NCI-H345 (cell line): Measurements from ENCODE around the gene STPG3.

ENCODE experiments used
- DNase-seq: peaks from one replicate; lab custom pipeline; 2025; lab: John Stamatoyannopoulos, UW

Gene STPG3

DNA sequence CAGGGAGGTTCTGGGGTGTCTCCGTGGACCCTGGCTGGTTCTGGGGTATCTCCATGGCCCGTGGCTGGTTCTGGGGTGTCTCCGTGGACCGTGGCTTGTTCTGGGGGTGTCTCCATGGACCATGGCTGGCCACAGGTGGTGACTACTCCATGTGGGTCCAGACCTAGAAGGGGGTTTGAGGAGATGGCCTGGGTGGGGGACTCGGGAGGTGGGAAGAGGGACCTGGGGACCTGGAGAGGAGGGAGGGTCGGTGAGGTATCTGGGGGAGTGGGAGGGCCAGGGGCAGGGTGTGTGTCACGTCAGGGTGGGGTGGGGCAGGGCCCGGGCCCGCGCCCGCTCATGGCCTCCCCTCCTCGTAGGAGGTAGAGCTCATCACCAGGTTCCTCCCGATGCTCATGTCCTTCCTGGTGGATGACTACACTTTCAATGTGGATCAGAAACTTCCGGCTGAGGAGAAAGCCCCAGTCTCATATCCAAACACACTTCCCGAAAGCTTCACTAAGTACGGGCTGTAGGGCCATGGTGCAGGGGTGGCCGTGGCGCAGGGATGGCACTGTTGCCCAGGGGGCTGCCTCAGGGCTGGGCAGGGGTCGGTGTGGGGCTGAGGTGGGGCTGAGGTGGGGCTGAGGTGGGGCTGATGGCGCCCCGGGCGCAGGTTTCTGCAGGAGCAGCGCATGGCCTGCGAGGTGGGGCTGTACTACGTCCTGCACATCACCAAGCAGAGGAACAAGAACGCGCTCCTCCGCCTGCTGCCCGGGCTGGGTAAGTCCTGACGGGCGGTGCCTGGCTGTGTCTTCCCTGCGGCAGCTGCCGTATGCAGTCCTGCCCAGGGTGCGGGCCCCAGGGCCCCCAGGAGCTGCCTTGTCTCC lies 15.7 kb downstream of the STPG3 start:
- DNase-seq = no peak

DNA sequence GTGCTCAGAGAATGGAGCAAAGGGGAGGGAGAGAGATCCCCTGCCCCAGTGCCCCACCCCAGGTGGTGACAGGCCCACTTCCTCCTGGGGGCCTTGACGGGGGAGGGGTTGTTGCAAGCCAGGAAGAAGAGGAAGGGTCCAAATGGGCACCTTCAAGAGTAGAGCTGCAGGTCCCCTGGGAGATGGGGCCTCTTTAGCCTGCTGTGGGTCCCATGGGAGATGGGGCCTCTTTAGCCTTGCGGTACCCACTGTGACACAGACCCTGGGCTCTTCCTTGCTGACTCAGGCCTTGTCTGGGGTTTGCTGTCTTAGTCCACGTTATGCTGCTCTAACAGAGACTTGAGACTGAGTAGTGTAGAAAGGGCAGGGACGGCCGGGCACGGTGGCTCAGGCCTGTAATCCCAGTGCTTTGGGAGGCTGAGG lies 16.9 kb downstream of the STPG3 start:
- no peak for DNase-seq

DNA sequence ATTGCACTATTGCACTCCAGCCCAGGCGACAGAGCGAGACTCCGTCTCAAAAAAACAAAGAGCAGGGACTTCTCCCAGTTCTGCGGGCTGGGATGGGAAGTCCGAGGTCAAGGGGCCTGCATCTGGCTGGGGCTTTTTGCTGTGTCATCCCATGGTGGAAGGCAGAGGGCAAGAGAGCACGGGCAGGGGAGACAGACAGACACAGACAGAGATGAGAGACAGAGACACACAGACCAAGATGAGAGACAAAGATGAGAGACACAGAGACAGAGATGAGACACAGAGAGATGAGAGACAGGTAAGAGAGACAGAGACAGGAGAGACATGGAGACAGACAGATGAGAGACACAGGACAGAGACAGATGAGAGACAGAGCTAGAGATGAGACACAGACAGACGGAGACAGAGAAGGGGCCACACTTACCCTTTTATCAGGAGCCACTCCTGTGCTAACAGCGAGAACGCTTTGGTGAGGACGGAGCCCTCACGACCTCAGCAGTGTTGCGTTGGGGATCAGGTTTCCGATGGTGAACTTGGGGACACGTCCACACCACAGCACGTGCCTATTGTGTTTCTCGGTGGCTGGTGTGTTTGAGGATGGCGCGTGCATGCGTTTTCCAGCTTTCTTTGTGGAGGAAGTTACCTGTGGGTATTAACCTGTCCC lies 17.6 kb downstream of the STPG3 start:
- DNase-seq = no peak

DNA sequence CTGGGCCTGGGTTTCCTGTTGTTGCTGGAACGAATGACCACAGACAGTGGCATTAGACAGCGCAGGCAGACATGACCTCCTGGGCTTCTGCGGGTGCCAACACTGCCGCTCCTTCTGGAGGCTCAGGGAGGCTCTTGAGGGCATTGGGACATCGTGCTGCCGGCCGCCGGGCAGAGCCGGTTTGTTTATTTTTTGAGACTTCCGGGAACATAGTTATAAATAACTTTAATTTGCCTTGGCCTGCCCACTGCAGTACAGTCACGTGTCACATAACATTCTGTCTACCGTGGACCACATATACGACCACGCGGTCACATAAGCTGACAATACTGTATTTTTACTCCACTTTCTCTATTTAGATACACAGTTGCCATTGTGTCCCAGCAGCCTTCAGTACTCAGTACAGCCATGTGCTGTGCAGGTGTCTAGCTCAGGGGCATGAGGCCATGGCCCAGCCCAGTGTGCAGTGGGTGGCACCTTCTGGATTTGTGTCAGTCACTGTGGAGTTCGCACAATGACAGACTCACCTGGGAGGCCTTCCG lies 18.2 kb downstream of the STPG3 start:
- no peak for DNase-seq

DNA sequence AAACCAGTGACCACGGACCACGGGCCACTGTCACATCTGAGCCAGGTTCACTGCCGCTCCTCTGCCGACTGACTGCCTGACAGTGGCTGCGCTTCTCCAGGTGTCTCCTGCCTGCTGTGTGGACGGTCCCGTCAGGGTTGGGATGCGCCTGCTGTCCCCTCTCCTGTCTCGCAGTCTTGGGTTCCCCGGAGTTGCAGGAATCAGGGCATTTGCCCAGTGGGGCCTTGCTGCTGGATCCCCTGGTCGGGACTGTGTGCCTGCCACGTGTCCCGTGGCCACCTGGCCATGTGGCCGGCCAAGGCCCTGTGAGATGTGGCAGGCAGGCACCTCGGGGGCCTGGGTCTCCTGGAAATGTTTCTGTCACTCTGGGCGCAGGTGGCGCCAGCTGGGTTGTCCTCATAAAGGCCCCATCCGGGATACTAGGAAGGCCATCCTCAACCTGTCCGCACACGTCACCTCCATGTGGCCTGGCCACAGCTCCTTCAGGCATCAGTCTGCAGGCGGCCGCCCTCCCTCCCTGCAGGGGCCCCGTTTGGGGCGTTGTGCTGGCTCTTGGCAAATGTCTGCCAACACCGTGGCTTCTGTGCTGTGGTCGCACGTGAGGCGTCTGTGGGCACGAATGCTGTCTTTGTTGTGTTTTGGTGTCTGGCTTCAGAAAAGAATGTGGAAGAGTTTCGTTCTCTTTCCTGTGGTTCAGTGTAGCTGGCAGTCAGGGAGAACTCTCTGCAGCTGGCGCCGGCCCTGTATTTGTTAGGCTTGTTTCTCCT lies 20.0 kb downstream of the STPG3 start:
- DNase-seq = no peak

DNA sequence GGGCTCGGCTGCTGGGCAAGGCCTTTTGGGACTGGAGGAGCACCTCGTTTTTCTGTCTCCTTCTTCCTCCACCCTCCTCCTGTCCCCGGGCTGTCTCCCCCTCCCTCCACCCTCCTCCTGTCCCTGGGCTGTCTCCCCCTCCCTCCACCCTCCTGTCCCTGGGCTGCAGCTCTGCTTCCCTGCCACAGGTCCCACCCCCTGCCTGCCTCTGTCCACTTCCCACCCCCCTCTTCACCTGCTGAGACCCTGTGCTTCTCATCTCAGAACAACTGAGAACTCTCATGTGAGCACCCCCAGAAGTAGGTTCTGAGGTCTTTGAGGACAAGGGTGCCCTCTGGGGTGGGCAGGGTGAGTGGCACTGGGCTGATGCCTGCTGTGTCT lies 20.6 kb downstream of the STPG3 start:
- no peak for DNase-seq

DNA sequence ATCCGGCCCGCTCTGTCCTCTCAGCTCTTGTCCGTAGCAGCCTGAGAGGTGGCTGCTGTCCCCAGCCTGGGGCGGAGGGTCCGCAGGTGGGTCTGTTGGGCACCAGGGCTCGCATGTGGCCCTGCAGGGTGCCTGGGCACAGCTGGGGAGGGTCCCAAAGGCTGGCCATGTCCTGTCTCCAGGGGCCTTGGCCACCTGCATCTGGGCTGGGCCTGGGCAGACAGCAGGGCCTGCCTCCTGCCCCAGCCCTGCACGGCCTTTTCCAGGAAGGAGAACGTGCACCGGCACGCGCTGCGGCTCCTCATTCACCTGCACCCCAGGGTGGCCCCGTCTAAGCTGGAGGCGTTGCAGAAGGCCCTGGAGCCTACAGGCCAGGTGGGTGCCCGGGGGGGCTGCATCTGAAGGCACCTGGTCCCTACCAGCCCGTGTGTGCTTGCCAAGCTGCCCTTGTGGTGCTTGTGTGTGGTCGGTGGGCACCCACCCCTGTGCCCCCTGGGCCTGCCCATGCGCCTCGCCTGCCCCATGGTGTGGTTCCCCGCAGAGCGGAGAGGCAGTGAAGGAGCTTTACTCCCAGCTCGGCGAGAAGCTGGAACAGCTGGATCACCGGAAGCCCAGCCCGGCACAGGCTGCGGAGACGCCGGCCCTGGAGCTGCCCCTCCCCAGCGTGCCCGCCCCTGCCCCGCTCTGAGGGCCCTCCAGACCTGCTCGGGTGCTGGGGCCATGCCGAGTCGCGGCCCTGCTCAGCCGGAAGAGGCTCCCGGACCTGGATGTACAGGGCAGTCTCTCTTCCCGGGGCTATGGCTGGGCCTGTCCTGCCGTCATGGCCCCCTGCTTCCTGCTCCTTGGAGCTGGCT lies 21.4 kb downstream of the STPG3 start:
- DNase-seq = peak; percentile 56

DNA sequence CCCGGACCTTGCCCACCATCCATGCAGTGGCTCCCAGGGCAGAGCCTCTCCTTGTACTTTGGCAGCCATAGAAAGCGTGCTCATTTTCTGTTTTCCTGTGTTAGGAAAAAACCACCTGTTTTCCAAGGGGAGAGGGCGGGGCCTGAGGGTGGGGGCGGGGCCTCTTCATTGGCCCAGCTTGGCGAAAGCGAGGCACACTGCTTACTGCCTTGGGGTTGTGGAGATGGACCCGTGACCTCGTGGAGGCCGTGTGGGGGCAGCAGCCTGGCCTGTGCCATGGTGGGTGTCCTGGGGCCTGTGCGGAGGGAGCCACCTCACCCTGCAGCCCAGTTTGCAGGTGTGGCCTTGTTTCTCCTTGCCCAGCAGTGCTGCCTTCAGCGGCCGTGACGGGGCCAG lies 22.0 kb downstream of the STPG3 start:
- DNase-seq = no peak

DNA sequence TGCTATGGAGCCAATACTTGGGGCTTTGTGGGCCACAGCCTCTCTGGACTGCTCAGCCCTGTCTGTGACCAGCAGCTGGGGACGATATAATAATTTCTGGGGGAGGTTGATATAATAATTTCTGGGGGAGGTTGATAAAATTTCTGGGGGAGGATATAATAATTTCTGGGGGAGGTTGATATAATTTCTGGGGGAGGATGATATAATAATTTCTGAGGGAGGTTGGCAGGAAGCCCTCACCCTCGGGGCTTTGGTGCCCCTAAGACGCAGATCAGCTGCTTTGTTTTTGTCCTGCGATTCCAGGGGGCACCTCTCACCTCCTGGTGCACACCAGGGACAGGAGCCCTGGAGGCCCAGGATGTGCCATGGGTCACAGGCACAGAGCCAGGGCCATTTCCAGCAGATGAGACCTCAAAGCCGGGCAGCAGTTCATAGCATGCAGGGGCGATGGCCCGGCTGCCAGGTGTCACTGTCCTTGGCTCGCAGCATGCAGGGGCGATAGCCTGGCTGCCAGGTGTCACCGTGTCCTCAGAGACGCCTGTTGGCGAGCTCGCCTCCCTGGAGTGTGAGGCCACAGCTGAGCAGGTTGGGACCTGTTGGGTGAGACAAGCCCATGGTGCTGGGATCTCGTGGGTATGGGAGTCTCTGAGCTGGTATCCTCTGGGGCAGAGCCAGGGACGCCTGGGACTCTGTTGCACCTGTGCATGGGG lies 22.7 kb downstream of the STPG3 start:
- DNase-seq = peak; percentile 45

DNA sequence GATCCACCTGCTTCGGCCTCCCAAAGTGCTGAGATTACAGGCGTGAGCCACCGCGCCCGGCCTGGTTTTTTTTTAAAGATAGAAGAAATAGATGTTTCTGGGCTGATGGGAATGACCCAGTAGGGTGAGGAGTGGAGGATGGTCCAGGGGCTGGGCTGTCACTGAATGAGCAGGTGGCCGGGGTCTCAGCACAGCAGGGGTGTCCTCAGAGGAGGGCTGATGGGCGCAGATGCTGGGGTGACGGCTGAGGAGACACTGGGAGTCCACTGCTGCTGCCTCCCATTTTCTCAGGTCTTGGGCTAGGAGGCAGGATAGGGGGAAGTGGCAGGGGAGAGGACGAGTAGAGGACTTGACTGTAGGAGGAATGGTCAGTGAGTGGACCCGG lies 24.1 kb downstream of the STPG3 start:
- no peak for DNase-seq

DNA sequence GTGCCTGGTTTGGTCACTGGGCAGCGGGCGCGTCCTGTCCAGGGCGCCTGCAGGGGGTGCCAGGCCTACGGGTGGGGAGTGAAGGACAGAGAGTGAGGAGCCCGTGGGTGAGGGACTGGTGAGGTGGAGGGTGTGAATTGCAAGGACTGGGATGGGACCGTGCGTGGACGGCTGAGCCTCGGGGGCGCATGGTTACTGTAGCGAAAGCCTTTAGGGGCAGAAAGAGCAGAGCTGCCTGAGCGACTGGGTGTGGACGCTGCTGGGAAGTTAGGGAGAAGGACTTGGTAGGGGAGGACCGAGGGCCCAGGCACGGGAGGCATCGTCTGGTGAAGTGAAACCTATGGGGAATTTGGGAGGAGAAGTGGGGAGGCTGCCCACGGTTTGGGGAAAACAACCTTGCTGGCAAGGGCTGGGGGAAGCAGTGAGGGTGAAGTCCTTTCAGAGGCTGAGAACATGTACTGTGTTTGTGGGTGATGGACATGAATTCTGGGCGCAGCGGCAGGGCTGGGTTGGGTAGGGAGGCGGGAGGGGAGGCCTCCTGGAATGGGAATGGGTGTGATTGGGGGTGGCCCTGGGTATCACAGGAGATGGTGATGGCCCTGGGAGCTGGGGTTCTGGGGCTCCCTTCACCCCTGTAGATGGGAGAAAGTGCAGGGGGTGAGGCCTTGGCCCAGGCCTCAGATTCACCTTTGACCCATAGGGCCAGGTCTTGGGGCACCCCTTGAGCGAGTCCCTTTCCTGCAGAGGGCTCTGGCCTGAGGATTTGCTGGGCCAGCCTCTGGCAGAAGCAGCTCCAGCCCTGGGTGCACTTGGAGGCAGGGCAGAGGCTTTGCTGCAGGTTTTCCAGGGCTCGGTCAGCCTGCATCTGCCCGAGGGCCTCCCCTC lies 24.7 kb downstream of the STPG3 start:
- DNase-seq = no peak

DNA sequence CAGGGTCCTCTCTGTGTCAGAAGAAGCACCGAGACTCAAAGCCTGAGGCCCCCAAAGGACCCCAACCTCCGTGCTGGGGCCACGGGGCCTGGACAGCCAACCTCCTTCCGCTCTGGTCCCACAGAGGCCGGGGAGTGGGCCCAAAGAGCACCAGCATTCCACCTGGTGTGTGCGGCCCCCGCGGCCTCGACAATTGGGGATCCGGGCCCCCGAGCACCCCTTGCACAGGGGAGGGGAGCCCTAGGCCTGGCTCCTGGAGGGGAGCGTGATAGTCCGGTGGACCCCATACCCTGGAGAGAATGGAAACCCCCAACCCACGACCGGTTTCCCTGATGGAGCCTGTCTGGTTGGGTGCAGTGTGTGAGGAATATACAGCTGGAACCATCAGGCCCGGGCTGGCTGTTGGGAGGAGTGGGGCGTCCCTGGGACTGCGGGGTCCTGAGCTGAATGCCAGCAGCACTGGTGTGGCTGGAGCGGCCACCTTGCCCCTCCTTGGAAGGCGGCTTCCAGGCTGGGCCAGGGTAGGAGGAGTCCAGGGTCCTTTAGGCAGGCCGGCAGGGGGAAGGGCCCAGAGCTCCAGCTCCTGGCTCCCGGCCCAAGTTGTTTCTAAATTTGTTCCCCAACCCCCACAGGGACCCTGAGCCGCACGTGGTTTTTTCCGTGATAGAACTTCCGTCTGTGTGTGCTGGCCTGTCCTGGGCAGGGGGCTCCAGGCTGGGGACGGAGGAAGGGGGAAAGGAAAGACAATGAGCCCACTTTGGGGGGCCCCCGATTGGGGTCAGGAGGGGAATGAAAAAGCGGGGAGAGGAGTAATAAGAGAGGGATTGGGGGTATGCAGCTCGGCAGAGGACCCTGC lies 25.6 kb downstream of the STPG3 start:
- no peak for DNase-seq

DNA sequence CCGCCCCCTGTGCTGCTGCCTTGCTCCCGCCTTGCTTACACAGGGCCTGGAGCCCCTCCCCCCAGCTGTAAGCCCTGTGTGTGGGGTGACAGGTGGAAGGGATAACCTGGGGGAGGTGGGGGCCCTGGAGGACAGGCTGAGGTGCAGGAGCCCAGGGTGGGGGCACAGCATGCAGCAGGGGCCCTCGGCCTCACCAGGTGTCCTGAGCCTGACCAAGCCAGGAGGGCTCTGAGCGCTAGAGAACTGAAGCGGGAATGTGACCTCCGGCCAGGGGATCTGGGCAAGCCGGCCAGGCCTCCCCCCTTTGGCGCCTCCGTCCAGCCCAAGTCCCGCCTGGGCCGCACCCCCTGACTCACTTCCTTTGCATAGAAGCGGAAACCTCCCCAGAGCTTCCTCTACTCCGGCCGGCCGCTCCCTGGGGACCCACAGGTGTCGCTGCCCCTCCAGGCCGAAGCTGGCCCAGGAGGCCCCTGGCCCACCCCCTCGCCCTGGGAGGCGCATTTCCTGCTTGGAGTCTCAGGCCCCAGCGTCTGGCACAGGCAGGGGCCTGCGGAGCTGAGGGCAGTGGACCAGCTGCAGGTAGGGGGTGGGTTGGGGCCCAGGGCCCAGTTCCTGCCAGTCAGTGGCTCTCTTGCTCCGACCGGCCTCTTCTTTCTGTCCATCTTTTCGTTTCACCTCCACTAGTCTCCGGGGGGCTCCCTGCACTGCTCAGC lies 26.4 kb downstream of the STPG3 start, which contains the start of gene TOR4A:
TOR4A (plus strand) TSS at position 398 of the 713 bp plus-strand sequence. CDS start 964 bp downstream, outside the sequence.
- DNase-seq = no peak

DNA sequence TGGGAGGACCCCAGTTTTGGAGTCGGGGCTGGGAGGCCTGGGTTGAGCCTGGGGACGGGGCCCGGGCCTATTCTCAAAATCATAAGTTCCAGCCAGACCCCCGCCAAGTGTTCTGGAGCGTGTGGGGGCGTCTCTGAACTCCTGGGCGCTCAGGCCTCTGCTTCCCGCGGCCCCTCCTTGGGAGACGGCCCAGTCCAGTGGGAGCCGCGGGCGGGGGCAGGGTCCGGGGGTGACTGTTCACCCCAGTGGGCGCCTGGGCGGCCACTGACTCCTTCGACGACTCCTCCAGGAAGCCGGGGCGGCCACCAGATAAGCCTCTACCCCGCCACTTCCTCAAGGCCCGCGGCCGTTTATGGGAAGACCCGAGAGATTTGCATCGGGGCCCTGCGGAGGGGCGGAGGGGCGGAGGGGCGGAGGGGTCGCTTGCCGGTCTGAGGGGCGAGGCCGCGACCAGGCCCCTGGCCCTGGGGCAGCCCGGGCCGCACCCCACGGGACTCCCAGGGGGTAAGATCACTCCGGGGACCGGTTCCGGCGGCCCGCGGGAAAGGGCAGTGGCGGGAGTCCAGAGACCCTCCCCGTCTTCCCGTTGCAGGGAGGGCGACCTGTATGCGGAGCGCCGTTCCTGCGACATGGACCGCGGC lies 27.1 kb downstream of the STPG3 start:
- no peak for DNase-seq

DNA sequence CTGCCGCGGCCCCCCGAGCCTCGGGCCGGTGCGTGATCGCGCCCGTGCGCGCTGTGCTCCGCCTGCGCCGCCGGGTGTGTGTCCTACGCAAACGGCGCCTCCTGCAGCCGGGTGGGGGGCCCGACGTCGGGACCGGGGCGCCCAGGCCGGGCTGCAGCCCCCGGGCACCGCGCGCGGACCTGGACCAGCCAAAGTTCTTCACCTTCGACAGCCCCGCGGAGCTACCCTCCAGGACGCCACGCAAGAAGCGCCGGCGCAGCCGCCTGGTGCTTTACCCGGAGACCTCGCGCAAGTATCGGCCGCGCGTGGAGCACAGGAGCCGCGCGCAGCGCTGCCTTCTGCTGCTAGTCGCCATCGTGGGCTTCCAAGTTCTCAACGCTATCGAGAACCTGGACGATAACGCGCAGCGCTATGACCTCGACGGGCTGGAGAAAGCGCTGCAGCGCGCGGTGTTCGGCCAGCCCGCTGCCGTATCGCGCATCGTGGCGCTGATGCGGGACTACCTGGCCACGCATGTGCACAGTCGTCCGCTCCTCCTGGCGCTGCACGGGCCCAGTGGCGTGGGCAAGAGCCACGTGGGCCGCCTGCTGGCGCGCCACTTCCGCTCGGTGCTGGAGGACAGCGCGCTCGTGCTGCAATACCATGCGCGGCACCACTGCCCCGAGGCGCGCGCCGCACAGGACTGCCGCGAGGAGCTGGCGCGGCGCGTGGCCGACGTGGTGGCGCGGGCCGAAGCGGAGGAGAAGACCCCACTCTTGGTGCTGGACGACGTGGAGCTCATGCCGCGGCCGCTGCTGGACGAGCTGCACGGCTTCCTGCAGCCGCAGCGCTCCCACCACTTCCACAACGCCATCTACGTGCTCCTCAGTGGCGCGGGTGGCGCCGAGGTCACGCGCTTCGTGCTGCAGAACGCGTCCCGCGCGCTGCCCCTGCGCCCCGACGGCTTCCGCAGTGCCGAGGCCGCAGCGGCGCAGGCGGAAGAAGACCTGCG lies 27.9 kb downstream of the STPG3 start:
- no peak for DNase-seq

DNA sequence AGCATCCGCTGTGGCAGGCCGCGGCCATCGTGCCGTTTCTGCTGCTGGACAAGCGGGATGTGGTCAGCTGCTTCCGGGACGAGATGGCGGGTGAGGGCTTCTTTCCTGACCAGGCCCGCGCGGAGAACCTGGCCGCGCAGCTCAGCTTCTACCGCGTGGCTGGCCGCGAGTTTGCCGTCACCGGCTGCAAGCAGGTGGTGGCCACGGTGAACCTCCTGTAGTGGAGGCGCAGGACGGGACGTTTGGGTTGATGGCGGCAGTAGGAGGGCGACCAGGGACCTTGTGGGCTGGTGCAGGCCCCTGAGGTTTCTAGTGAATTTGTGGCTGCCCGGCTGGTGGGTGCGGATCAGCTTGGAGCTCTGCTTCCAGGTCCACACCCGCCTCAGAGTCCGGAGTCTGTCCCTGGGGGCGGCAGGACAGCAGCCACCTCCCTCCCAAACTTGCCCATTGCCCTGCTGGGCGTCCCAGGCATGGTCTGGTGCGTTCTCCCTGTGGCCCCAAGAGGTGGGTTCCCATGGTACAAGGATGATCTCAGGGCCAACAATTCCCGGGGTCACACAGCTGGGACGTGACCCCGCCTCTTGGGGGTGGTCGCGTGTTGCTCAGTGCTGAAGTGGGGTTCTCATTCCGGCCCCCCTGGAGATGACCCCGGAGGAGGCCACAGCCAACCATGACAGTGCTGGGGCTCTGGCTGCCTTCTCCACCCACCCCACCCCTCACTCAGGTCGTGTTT lies 28.8 kb downstream of the STPG3 start:
- no peak for DNase-seq
